Hepatocyte (in vitro differentiated cells): ENCODE measurements around the gene KCND3.

Experiments used
- EZH2phosphoT487 ChIP-seq: fragments of 200-600 bp; sonication (generic); IDR thresholded peaks from one replicate; pipeline ENCODE4 v1.6.1; 2018; ENCODE audit warnings: antibody characterized with exemption, mild to moderate bottlenecking, low read depth, moderate library complexity; ENCODE audit not compliant: unreplicated experiment, severe bottlenecking
- TF ChIP-seq, protein P1 (sequence below): fragments of 200-600 bp; sonication (generic); IDR thresholded peaks from 2 replicates; pipeline ENCODE4 v1.5.1; 2016; ENCODE audit warnings: antibody characterized with exemption, mild to moderate bottlenecking; ENCODE audit not compliant: poor library complexity

DNA sequence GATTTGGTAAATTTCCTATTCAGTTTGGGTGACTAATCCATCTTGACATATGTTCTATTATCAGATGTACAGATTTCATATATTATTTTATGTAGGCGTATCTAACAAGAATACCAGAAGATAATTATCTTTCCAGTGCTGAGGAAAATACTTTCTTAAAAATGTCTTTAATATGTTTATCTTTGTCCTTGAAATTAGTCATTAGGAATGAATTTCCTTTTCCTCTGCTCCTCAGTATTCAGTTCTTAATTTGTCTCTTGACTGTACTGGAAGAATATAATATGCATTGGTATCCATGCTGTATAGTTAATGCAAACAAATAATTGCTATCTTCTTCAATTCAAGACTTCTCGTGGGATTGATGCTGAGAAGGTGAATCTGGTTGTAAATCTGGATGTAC lies 227.1 kb downstream of the KCND3 start:
- TF ChIP-seq, protein P1, sequence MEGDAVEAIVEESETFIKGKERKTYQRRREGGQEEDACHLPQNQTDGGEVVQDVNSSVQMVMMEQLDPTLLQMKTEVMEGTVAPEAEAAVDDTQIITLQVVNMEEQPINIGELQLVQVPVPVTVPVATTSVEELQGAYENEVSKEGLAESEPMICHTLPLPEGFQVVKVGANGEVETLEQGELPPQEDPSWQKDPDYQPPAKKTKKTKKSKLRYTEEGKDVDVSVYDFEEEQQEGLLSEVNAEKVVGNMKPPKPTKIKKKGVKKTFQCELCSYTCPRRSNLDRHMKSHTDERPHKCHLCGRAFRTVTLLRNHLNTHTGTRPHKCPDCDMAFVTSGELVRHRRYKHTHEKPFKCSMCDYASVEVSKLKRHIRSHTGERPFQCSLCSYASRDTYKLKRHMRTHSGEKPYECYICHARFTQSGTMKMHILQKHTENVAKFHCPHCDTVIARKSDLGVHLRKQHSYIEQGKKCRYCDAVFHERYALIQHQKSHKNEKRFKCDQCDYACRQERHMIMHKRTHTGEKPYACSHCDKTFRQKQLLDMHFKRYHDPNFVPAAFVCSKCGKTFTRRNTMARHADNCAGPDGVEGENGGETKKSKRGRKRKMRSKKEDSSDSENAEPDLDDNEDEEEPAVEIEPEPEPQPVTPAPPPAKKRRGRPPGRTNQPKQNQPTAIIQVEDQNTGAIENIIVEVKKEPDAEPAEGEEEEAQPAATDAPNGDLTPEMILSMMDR, result no peak
- TF ChIP-seq EZH2phosphoT487, result no peak
